Activated CD4-positive, alpha-beta T cell treated with anti-CD3 and anti-CD28 coated beads for 24 hours (primary cell): Measurements from ENCODE around the gene NUDC.
"Not testable (repeated sequence)": the region's sequence is repeated elsewhere in the genome, so short reads cannot be mapped to it uniquely, and the experiment has no call there.

ENCODE experiments used
- DNase-seq, 2 donors: peaks; one replicate each; pipeline ENCODE4 v3.0.0-alpha.2; 2020; ENCODE audit warnings: low read depth in 2 of 2

The NUDC gene

DNA sequence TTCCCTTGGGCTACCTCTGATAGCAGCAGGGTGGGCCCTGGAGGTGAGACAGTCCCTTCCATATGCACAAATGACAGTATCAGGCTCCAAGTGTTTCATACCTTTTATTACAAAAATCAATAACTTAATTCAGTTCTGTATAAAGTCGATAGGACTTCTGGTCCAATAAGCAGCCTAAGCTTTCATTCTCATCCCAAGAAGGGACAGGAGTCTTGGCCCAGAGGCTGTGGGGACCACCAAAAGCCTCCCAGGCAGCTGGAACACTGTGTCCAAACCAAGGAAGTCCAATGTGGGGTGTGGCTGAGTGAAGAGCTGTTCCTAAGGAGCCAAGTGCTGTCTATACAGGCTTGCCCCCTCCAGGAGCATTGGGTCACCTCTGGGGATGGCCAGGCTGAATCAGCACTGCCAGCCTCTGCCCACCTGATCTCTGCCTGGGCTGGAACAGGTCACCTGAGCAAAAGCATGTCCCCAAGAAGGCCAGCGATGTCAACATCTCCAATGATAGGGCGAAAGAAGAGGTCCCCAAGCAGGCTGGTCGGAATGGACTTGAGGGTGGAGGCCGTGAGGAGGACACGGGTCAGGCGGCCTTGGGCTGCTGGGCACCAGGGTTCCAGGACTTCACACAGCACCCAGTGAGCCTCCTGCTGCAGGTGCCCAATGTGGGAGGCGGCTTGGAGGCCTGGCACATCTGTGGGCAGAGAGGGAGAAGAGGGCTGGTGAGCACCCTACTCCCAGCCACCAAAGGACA lies 10.0 kb upstream of the NUDC start:
- DNase-seq = no peak

DNA sequence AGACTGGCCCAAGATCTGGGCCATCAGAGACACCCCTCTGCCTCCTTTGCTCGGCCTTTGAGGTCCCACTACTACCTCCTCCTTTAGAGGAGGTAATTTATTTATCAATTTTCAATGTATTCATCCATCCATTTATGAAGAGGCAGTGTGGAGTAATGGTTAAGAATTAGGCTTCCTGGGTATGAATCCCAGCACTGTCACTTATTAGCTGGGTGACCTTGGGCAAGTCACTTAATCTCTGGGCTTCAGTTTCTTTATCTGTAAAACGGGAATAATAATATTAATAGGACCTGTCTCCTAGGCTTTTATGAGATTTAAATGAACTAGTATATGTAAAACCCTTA lies 9.4 kb upstream of the NUDC start:
- DNase-seq = no peak

DNA sequence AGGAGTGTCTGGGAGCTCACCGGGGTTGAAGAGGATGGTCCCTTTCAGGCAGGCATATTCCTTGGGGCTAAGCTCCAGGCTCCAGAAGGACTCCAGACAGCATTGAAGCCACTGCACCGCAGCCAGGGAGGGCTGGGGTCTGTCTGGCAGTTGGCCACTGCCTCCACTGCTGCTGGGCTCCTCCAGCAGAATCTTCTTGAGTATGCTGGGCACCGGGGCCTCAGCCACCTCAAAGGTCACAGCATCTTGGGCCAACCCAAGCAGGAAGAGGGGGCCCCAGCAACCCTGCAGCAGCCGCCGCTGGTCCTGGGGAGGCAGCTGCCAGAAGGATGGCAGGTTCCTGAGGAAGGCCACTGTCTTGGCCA lies 8.2 kb upstream of the NUDC start:
- no peak for DNase-seq

DNA sequence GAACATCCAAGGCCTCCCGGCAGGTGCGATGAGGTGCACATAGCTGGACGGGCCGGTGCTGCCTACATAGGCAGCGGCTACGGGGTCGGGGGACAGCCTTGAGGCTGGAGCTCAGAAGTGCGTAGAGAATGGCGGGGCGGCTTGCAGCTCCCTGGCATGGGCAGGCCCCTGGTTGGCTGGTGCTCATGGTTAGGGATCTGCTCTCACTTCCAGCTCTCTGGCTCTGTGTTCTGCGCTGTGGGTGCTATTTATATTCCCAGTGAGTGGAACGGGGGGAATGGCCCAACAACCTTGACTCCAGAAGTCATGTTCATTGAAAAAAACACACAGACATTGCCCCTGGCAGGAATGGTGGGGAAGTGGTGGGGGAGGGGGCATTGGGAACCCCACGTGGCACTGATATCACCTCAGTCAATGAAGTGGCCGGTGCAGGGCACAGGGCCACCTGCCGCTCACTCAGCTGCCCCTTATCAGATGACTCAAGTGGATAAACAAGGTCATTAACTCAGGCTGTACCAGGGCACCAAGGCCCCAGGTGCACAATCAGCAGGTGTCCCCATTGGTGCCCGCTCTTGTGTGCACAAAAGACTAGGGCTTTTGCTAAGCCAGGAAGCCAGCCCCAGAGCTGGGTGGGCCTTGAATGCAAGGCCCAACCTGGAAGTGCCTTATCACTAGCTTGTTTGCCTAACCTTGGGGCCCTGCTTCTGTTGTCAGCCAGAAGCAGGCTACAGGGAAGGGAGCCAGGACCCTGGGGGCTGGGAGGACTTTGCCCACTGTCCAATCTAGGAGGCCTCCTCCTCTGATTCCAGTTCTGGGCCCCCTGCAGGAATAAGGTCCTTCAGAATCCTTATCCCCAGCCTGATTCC lies 7.6 kb upstream of the NUDC start, which contains the start of gene NR0B2:
TSS of gene NR0B2 (minus strand) at position 222 of the 866 bp plus-strand sequence. CDS start at position 187, 35 bp downstream.
- DNase-seq = no peak

DNA sequence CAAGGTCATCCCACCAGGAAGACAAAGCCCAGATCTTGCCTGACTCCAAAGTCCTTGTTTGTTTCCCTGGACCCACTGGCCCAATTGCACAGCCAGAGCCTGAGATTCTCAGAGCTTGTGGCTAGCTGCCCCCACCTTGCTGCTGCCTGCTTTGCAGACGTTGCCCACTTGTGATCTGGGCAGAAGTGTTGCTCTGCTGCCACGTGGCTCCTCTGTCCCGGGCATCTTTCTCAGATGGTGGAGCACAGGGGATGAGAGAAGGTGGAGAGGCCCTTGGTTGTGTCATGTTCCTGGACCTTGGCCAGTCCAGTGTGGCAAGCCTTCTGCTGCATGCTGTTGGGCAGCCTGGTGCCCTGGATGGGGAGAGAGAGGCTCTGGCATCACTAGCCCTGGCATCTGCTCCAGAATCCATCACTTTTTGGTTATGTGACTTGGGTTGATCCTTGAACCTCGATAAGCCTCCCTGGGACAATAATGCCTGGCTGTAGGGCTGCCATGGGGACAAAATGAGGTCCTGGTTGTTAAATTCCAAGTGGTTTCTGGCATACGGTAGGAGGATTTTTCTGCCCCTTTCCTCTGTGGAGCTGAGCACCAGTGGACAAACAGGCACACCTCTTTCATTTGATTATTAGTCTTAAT lies 6.2 kb upstream of the NUDC start:
- DNase-seq = no peak

DNA sequence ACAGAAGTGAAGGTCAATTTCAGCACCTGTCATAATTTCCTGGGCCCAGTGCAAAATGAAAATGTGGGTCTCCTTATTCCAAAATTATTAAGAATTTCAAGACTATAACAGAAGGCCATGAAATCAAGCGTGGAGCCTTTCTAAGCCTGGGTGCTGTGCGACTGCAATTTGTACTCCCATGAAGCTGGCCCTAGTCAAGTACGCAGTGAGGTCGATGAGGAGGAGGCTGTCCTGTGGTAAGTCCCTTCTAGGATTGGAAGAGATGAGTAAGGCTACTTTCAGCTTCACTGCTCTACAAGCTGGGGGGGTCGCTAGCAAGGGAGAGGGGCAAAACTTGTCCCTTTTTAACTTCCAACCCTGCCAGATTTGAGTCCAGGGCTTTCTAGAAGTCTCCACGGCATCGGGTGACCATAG lies 410 bp upstream of the NUDC start:
- no peak for DNase-seq

DNA sequence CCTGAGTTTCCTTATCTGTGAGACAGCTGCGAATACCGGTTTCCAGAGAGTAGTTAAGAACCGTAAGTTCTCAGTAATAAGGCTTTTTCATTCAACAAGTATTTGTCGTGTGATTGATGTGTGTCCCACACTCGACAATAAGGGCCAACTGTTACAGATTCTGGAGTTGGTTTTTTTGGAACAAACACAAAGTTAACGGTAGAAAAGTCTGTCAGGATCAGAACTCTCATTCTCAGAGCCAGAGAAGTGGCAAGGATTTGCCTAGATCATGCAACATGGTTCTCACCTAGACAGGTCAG lies 837 bp downstream of the NUDC start:
- DNase-seq = no peak

DNA sequence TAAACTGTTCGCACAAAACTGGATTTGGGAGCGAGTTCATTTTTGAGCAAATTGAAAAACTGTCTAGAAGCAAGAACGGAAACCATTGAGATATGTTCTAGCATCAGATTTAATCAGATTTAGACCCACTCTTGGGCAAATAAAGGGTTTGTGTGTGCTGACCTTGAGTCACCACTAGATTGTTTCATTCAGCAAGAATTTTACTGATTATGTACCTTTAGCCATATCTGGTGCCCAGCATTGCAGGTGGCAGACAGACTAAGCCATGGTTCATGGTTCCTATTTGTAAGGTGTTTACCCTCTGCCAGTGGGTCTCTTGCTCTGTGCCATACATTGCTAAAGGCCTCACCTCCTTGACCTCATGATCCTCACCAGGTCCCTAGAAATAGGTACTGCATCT lies 1.4 kb downstream of the NUDC start:
- DNase-seq = no peak

DNA sequence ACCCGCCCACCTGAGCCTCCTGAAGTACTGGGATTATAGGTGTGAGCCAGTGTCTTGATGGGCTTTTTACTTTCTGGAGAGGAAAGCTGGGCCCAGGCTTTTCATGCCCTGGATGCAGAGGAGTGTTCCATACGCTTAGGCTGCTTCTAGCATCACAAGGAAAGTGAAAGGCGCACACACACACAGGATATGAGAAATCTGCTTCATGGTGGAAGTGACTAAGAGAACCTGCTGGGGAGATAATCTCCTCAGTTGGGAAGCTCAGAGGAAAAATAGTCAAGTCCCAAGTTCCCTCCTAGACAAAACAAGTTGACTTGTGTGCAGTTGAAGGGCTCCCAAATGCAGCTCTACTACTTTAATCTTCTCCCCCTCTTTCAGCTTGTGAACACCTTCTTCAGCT lies 2.2 kb downstream of the NUDC start:
- no peak for DNase-seq

DNA sequence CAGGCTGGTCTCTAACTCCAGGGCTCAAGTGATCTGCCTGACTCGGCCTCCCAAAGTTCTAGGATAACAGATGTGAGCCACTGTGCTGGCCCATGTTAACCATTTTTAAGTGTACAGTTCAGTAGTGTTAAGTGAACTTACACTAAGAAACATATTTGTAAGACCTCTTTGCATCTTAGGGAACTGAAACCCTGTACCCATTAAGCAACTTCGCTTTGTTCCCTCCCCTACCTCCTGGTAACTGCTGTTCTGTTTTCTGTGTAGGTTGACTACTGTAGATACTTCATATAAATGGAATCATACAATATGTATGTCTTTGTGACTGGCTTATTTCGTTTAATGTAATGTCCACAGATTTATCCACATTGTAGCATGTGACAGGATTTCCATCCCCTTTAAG lies 11.0 kb downstream of the NUDC start:
- no peak for DNase-seq

DNA sequence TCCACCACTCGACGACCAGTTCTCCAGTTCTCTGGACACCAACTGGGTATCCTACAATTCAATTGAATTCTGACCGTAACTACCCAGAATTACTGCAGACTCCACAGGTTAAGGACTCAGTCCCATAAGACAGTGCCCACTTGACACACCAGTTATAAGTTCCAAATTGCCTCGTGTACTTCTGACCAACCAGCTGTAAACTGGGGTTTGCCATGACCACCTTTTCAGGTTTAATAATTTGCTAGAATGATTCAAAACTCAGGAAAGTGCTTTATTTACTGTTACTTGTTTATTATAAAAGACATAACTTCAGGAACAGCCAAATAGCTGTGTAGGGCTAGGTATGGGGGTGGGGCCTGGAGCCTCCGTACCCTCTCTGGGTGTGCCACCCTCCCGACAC lies 15.3 kb downstream of the NUDC start:
- DNase-seq = no peak

DNA sequence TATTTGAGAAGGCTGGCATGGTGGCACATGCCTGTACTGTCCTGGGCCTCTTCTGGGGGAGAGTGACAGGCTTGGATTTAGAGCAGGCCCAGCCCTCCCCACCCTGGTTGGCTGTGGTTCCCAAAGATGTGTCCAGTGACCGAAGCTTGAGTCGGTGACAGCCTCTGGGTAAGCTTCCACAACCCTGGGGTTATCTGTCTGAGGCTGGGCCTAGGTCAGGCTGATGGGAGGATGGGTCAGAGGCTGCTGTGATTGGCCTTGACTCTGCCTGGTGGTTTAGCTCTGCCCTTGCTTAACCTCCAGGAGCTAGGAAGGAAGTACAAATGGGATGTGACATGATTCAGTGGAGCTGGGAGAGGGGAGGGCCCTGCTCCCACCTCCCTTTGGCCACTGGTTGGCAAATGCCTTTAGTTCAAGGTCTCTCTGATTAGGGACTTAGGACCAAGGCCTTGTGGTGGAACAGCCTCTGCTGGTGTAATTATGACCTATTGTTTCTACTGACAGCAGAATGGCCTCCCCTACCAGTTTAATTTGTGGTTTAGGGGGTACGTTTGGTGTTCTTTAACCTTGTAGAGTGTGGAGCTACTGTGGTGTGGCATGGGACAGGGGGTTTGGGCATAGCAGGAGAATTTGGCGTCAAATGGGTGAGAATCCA lies 16.6 kb downstream of the NUDC start:
- no peak for DNase-seq

DNA sequence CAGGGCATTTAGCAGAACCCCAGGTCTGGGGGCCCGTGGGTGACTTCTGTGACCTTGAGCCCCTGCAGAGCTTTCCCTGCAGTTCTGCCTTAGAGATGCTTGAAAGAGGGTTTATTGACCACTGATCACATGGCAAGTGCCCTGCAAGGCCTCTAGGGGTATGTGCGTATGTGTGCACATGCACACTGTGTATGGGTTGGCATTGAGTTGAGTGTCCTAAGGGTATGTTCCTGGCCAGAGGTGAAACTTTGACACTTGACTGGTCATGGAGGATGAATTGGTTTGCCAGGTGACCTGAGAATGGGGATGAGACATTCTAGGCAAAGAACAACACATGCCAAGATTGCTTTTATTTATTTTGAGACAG lies 17.1 kb downstream of the NUDC start:
- no peak for DNase-seq

DNA sequence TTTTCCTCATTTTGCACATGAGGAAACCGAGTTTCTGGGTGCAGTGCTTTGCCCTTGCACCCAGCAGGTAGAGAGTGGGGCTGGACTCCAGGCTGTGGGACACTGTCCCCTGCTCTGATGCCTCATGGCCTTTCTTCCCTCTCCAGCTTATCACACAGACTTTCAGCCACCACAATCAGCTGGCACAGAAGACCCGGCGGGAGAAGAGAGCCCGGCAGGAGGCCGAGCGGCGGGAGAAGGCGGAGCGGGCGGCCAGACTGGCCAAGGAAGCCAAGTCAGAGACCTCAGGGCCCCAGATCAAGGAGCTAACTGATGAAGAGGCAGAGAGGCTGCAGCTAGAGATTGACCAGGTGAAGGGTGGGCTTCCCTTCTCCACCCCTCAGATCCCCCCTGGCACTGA lies 19.8 kb downstream of the NUDC start:
- DNase-seq = no peak

DNA sequence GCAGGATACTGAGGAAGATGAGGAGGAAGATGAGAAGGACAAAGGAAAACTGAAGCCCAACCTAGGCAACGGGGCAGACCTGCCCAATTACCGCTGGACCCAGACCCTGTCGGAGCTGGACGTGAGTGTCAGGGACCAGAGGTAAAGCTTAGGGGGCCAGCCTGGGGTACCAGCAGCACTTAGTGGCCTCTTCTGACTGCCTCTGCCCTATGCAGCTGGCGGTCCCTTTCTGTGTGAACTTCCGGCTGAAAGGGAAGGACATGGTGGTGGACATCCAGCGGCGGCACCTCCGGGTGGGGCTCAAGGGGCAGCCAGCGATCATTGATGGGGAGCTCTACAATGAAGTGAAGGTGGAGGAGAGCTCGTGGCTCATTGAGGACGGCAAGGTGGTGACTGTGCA lies 21.1 kb downstream of the NUDC start:
- no peak for DNase-seq

DNA sequence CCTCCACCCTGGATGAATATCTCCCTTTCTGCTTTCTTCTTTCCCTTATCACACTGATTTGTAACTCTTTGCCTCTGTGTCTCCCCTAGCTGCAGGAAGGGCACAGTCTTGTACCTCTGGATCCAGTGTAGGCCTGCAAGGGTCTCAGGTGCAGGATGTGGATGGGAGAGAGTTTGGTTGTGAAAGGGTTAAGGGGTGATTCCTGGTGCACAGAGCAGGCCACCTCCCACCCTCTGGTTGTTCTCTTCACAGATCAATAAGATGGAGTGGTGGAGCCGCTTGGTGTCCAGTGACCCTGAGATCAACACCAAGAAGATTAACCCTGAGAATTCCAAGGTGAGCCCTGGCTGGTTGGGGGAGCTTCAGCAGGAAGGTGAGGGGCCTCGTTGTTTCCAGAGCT lies 23.6 kb downstream of the NUDC start:
- DNase-seq = no peak

DNA sequence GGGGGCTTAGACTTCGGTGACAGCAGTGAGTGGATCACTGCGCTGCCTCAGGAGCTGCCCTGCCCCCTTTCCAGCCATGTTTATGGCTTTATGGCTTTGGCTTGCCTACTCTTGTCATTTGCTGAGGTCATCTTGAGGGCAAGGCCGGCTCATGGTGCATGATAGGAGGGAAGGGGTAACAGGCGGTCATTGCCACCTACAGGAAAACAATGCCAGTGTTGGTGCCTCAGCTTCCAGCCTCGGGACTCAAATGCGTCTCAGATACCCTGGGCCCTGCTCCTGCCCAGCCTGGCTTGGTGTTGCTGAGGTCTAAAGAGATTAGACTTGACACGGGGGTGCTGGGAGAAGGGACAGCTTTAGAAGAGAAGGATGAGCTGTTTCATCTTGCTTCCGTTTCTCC lies 24.2 kb downstream of the NUDC start:
- DNase-seq = no peak

DNA sequence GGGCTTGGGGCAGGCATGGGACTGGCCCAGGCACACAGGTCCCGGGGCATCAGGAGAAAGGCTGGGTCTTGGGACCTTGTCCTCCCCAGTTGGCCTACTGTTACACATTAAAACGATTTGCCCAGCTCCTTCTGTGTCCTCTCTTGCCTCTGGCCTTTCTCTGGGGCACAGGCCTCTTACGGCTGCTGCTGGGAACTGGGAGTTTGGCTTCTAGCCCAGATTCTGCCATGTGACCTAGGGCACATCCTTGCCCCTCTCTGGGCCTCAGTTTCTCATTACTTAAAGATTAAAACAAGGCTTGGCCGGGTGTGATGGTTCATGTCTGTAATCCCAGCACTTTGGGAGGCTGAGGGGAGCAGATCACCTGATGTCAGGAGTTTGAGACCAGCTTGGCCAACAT lies 24.7 kb downstream of the NUDC start:
- DNase-seq = no peak

DNA sequence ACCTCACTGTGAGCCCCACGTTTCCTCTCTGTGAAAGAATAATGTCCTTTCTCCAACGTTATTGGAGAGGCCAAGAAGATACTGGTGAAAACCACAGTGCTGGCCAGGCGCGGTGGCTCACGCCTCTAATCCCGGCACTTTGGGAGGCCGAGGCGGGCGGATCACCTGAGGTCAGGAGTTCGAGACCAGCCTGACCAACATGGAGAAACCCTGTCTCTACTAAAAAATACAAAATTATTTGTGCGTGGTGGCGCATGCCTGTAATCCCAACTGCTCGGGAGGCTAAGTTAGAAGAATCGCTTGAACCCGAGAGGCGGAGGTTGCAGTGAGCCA lies 27.1 kb downstream of the NUDC start:
- DNase-seq = not testable (repeated sequence)

DNA sequence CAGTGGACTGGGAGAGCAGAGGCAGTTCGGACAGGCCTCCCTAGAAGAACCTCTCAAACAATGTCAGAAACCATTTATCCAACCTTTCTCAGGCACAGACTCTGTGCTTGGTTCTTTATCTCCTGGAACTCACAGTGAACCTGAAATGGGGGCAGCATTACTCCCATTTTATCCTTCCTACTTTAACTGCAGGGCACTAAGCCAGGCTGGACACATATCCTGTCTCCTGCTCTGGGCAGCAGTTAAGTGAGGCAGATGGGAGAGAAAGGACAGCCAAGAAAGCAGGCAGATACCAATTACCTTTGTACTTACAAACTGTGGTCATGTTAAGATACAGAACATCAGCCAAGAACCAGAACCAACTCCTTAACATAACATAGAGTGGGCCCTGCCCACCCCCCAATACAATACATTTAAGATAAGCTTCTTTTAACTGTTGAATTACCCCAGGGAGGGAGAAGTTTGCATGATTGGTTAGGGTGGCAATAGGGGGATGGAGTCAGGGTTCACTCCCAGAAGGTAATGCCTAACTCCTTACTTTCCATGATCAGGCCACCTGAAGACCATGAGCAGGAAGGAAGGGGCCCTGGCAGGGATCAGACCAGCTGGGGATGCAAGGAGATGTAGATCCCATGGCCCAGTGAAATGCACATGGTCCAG lies 27.9 kb downstream of the NUDC start:
- DNase-seq = no peak

DNA sequence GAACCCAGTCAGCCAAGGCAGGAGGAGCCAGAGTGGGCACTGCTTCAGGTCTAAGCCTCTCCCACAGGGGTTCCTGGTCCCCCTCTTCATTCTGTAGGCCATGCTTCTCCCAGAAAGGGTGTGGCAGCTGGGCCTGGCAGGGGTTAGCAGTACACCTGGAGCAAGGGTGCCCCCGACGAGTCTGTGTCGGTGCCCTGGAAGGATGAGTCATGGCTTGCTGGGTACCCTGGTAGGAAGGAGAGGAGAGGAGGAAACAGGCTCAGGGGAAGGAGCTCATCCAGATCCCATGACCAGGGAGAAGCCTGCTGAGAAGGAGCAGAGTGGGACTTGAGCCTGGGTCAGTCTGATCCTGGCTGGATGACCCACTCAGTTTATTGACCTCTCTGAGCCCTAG lies 28.4 kb downstream of the NUDC start:
- no peak for DNase-seq

DNA sequence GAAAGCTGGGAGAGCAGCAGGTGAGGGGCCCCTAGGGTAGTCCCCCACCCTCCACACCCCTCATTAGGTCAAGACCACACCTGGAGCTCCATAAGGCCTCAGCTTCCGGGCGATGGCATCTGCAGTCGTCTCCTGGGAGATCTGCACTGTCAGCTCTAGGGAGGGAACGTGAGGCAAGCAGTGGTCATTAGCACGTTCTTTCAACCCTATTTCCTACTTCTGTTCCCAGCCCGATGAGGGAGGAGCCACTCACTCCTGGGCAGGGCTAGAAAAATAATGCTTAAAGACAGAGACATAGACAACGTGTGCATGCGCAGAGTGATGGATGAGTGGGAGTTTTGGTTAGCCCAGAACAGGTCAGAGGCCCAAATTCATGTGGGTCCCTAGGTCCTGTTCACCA lies 29.1 kb downstream of the NUDC start:
- no peak for DNase-seq
